Superior temporal gyrus (tissue), 1 donor: ENCODE measurements around the gene MATN1.

ENCODE experiments used
- DNase-seq: peaks from one replicate; pipeline ENCODE4 v3.0.0-alpha.2; 2016; ENCODE audit errors: extremely low spot score

The MATN1 gene

GRCh38 chr1:30662291-30662840, 61.0 kb downstream of the MATN1 start:
- DNase-seq = no peak

GRCh38 chr1:30661311-30661710, 62.1 kb downstream of the MATN1 start:
- DNase-seq = no peak
